AG09319 (cell line): ENCODE measurements around the gene EPHB4.

Experiments
- DNase-seq: peaks from one replicate; pipeline ENCODE4 v3.0.0-alpha.2; 2010; ENCODE audit warnings: low read depth; ENCODE audit errors: extremely low read depth
- CTCF ChIP-seq: IDR thresholded peaks from 2 replicates; pipeline ENCODE4 v1.5.1; 2011; ENCODE audit warnings: low read depth, mild to moderate bottlenecking, inconsistent platforms, low read length, moderate library complexity

Gene EPHB4

GRCh38 chr7:100825215-100825671 lies 2.1 kb downstream of the EPHB4 start:
- DNase-seq, result no peak

GRCh38 chr7:100824499-100825214 lies 2.7 kb downstream of the EPHB4 start:
- no peak for TF ChIP-seq CTCF
- no peak for DNase-seq

More at GRCh38 chr7:100825215-100825671, 2.1 kb downstream of the EPHB4 start:
- TF ChIP-seq CTCF, result no peak

- TF ChIP-seq CTCF, result no peak
- DNase-seq, result no peak
Observed at GRCh38 chr7:100823534-100823933, 3.8 kb downstream of the EPHB4 start.

- no peak for DNase-seq
- TF ChIP-seq CTCF, result no peak
Observed at GRCh38 chr7:100823140-100823525, 4.2 kb downstream of the EPHB4 start.

- DNase-seq, result no peak
- no peak for TF ChIP-seq CTCF
Observed at GRCh38 chr7:100822236-100823139, 4.8 kb downstream of the EPHB4 start.

- no peak for DNase-seq
- no peak for TF ChIP-seq CTCF
Observed at GRCh38 chr7:100819586-100819985, 7.7 kb downstream of the EPHB4 start.

GRCh38 chr7:100818825-100819224 lies 8.5 kb downstream of the EPHB4 start:
- no peak for TF ChIP-seq CTCF
- DNase-seq, result no peak
